GM12891 (cell line): Measurements from ENCODE around the gene IL17B.
"Not testable (repeated sequence)": the region's sequence is repeated elsewhere in the genome, so short reads cannot be mapped to it uniquely, and the experiment has no call there.

Source experiments
- DNase-seq: peaks from one replicate; pipeline ENCODE4 v3.0.0; 2011; ENCODE audit warnings: low spot score; ENCODE audit not compliant: insufficient read length
- FAIRE-seq: peaks from 2 replicates; lab custom pipeline; 2011; peaks lifted over from hg19 to GRCh38; lab: Jason Lieb, UNC
- PAX5 ChIP-seq: IDR thresholded peaks from 2 replicates; pipeline ENCODE4 v1.6.1; 2011; ENCODE audit warnings: low read length, moderate library complexity, mild to moderate bottlenecking; ENCODE audit not compliant: insufficient read depth, severe bottlenecking
- POLR2A ChIP-seq: IDR thresholded peaks from 2 replicates; pipeline ENCODE4 v1.6.1; 2011; ENCODE audit warnings: low read depth, low read length, control low read depth
- POLR2AphosphoS5 ChIP-seq: IDR thresholded peaks from 2 replicates; pipeline ENCODE4 v1.6.1; 2011; ENCODE audit warnings: low read depth, low read length, control low read depth
- POU2F2 ChIP-seq: IDR thresholded peaks from 2 replicates; pipeline ENCODE4 v1.6.1; 2011; ENCODE audit warnings: low read depth, mild to moderate bottlenecking, control low read depth, low read length, moderate library complexity
- SPI1 ChIP-seq: IDR thresholded peaks from 2 replicates; pipeline ENCODE4 v1.6.1; 2011; ENCODE audit warnings: low read depth, low read length, control low read depth
- TAF1 ChIP-seq: IDR thresholded peaks from 2 replicates; pipeline ENCODE4 v1.6.1; 2011; ENCODE audit warnings: low read depth, low read length, control low read depth

The IL17B gene

DNA sequence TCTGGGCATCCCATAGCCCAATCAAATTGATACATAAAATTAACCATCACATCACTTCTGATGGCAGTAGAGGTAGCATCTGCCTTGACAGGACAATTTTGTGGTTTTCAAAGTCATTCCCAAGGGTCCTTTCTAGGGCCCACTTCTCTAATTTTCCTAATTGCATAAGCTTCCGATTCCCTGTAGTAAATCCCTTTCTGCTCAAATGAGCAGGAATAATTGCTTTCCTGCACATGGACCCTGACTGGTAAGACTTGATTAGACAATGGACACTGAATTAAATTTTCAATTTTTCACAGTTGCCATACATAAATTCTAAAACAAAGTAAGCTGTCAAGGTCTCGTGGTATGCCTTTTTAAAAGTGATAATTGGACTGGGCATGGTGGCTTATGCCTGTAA, 22.0 kb upstream of the IL17B start:
- DNase-seq, result no peak
- FAIRE-seq, result no peak
- TF ChIP-seq POLR2AphosphoS5, result no peak
- TF ChIP-seq POU2F2, result no peak
- no peak for TF ChIP-seq POLR2A
- TF ChIP-seq TAF1, result no peak
- no peak for TF ChIP-seq SPI1
- TF ChIP-seq PAX5, result no peak

DNA sequence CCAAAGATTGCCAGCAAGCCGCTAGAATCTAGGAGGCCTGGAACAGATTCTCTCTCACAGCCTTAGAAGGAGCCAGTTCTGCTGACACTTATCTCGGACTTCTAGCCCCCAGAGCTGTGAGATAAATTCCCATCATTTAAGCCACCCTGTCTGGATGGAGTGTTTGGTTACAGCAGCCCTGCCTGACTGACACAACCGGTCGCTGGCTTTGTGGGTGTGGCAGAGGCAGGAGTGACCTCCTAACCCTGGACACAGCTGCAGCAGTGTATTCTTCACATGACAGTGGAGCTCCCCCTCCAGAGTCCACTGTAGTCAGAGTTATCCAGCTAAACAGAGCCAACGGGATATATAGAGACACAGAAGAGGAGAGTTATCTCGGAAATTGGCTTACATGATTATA, 21.2 kb upstream of the IL17B start:
- DNase-seq (no peak), FAIRE-seq (no peak)
- TF ChIP-seq POU2F2 (no peak), PAX5 (no peak), POLR2A (no peak), TAF1 (no peak), POLR2AphosphoS5 (no peak), SPI1 (no peak)

GRCh38 chr5:149399775-149400174, 20.7 kb upstream of the IL17B start:
- FAIRE-seq (no peak), DNase-seq (no peak)
- TF ChIP-seq PAX5 (no peak), SPI1 (no peak), POU2F2 (no peak), POLR2AphosphoS5 (no peak)

DNA sequence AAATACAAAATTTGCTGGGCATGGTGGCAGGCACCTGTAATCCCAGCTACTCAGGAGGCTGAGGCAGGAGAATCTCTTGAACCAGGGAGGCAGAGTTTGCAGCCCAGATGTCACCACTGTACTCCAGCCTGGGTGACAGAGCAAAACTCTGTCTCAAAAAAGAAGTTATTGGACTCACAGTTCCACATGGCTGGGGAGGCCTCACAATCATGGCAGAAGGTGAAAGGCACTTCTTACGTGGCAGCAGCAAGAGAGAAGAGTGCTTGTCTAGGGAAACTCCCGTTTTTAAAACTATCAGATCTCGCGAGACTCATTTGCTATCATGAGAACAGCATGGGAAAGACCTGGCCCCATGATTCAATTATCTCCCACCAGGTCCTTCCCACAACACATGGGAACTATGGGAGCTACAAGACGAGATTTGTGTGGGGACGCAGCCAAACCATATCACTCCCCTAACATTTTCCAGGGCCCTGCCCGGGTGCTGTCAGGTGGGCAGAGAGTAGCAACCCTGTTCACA, 19.7 kb upstream of the IL17B start:
- not testable (repeated sequence) for DNase-seq, FAIRE-seq

DNA sequence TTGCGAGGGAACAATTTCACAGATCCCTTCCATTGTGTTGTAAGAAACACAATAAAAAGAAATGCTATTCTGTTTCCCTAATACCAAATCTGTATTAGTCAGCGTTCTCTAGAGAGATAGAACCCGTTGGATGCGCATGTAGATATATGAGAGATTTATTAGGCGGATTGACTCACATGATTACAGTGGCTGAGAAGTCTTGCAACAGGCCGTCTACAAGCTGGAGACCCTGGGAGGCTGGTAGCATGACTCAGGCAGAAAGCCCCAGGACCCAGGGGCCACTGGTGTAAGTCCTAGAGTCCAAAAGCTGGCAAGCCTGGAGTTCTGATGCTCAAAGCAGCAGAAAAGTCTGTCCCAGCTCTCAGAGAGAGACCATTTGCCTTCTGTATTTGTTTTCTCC, 18.4 kb upstream of the IL17B start:
- no peak for FAIRE-seq
- TF ChIP-seq POLR2AphosphoS5 (no peak), SPI1 (no peak), TAF1 (no peak), POLR2A (no peak), POU2F2 (no peak), PAX5 (no peak)
- no peak for DNase-seq

DNA sequence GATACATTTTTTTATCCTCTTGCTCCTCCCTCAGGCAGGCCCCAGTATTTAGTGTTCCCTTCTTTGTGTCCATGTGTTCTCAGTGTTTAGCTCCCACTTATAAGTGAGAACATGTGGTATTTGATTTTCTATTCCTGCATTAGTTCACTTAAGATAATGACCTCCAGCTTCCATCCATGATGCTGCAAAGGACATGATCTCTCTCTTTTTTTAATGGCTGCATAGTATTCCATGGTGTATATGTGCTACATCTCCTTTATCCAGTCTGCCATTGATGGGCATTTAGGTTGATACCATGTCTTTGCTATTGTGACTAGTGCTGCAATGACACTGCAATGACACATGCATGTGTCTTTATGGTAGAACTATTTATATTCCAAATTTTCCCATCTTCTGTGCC, 15.9 kb upstream of the IL17B start:
- not testable (repeated sequence) for DNase-seq, FAIRE-seq

DNA sequence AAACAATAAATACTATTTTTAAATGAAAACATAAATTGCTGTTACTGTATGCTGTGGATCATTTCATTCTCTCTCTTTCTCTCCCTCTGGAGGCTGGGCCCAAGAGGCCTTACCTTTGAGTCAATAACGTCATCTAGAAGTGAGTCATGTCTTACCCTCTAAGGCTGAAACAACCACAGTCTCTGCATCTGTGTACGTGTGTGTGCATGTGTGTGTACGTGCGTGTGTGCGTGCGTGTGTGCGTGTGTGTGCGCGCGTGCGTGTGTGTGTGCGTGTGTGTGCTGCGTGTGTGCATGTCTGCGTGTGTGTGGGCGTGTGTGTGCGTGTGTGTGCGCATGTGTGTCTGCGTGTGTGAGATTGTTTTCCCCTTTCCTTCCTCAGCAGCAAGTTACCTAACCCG, 13.6 kb upstream of the IL17B start:
- DNase-seq (no peak), FAIRE-seq (no peak)
- TF ChIP-seq SPI1 (no peak), POU2F2 (peak; percentile 56; the same call in 1 of the 2 replicates), PAX5 (no peak)

- no peak for TF ChIP-seq SPI1
- no peak for TF ChIP-seq POLR2AphosphoS5
- no peak for TF ChIP-seq POLR2A
- no peak for TF ChIP-seq POU2F2
- TF ChIP-seq TAF1, result no peak
- no peak for TF ChIP-seq PAX5
- no peak for DNase-seq
- no peak for FAIRE-seq
Observed at GRCh38 chr5:149391524-149391923, 12.4 kb upstream of the IL17B start.

DNA sequence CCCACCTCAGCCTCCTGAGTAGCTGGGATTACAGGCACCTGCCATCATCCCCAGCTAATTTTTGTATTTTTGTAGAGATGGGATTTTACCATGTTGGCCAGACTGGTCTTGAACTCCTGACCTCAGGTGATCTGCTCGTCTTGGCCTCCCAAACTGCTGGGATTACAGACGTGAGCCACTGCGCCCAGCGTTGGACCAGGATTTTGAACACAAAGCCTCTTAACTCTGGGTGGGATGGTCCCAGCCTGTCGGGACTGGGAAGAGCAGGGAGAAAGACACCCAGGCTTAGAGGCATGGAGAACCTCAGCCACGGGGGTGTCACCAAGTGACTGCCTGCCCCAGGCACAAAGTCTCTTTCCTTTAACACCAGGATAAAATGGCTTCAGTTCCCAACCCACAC, 12.0 kb upstream of the IL17B start:
- FAIRE-seq, DNase-seq: not testable (repeated sequence)

DNA sequence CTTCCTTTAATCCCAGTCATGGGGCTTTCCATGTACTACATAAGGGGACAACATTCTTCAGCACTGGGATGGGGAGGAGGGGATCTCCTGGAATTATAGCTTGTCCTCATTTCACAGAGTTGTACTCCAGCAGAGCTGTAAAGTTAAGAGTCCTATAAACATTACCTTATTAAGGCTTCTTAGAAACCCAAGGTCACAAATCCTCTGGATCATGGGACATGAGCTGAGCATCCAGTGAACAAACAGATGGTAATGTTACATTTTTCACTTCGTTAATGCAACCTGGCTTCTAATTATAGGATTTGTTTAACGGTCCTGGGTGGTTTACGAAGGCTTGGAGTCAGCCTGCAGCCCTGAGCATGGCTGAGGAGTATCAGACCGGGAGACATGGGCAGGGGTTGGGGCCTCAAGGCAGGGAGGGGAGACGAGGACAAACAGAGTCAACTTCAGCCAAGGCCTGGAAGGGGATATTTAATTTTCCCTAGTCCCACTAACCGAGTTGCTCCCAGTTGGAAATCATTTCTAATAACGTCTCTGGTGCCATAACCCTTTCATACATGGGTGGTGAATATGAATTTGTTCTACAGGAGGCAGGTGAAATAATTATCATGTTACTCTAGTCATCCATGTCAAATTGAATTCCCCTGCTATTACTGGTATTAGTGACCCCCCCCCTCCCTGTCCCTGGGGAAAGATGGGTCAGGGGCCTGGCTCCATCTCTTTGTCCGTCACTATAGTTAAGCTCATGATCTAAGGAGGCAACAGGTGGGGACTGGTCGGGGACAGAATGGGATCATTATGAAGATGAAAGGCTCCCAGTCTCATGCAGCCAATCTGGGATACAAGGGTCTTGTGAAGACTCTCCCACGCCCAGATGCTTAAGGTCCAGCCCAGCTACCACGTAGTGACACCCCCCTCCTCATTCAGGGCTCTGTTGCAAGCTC, 10.7 kb upstream of the IL17B start:
- DNase-seq (no peak), FAIRE-seq (no peak)
- TF ChIP-seq TAF1, result no peak
- no peak for TF ChIP-seq SPI1
- no peak for TF ChIP-seq POLR2A
- no peak for TF ChIP-seq POLR2AphosphoS5
- TF ChIP-seq POU2F2, result no peak
- no peak for TF ChIP-seq PAX5
